ENCODE results near the gene CETP. TPM values are rescaled to one million over a fixed set of nuclear protein-coding genes. Genes with fewer than 3 reads are reported as not detected.

The CETP gene
- total and polyA plus RNA-seq, 2 of the 13 experiments (the other 11 are each of a cell fraction or from before 2014, with no cell fraction given): 0.31 to 9.8 TPM

- TF ChIP-seq CEBPZ (IDR thresholded peaks at IDR 0.05; ENCODE audit: low read length) (no peak), KAT2B (IDR thresholded peaks at IDR 0.05; ENCODE audit: borderline replicate concordance, low read depth, low read length) (no peak), ZNF256 (CRISPR knock-in tag; conservative IDR thresholded peaks at IDR 0.05) (no peak), ZNF382 (CRISPR knock-in tag; IDR thresholded peaks at IDR 0.05; ENCODE audit: borderline replicate concordance) (no peak), PHF21A (CRISPR knock-in tag; IDR thresholded peaks at IDR 0.05) (peak; percentile 75; the same call in 1 of the 2 replicates), ZNF841 (CRISPR knock-in tag; IDR thresholded peaks at IDR 0.05; ENCODE audit: borderline replicate concordance) (no peak), HNRNPUL1 (IDR thresholded peaks at IDR 0.05; ENCODE audit: low read depth, low read length) (no peak), MAFK (conservative IDR thresholded peaks at IDR 0.05 in 1 of 2, IDR thresholded peaks at IDR 0.05 in 1 of 2; ENCODE audit: low read length in 2 of 2) (no peak), ZFYVE20 (CRISPR knock-in tag; IDR thresholded peaks at IDR 0.05; ENCODE audit: borderline replicate concordance, low read depth) (no peak), E2F1 (CRISPR knock-in tag; IDR thresholded peaks at IDR 0.05) (no peak; the same call in 1 of the 2 replicates), PHB2 (IDR thresholded peaks at IDR 0.05; ENCODE audit: partially characterized antibody) (no peak), THAP11 (CRISPR knock-in tag; IDR thresholded peaks at IDR 0.05) (peak; percentile 20; the same call in 1 of the 2 replicates), ISL2 (CRISPR knock-in tag; IDR thresholded peaks at IDR 0.05) (peak; percentile 71), PAX8 (CRISPR knock-in tag; IDR thresholded peaks at IDR 0.05; ENCODE audit: borderline replicate concordance) (no peak), ATF7-NPFF (CRISPR knock-in tag; IDR thresholded peaks at IDR 0.05; ENCODE audit: low read depth) (no peak), ZFP1 (CRISPR knock-in tag; IDR thresholded peaks at IDR 0.05) (peak; percentile 80; the same call in 1 of the 2 replicates), IKZF5 (CRISPR knock-in tag; IDR thresholded peaks at IDR 0.05) (peak; percentile 58), ZNF550 (CRISPR knock-in tag; IDR thresholded peaks at IDR 0.05; ENCODE audit: borderline replicate concordance) (no peak), AKAP8 (CRISPR knock-in tag; IDR thresholded peaks at IDR 0.05) (0 out of 2 replicates have a peak, but pooled peaks have one; percentile 60)
- TF ChIP-seq, protein P1, sequence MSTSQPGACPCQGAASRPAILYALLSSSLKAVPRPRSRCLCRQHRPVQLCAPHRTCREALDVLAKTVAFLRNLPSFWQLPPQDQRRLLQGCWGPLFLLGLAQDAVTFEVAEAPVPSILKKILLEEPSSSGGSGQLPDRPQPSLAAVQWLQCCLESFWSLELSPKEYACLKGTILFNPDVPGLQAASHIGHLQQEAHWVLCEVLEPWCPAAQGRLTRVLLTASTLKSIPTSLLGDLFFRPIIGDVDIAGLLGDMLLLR (CRISPR knock-in tag; IDR thresholded peaks at IDR 0.05): no peak
Measured at GRCh38 chr16:56964243-56965148, 2.7 kb downstream of the CETP start (continued).
